Epithelial cell of proximal tubule (primary cell): ENCODE measurements around the gene ZCCHC4. TPM values are rescaled to one million over a fixed set of nuclear protein-coding genes. Genes with fewer than 3 reads are reported as not detected.

Source experiments
- DNase-seq: peaks from one replicate; pipeline ENCODE4 v3.0.0-alpha.2; 2011; ENCODE audit warnings: low read depth
- H3K4me3 ChIP-seq: 2 replicates; pipeline ENCODE4 v1.5.1; 2011; ENCODE audit warnings: low read depth, mild to moderate bottlenecking, low read length
- CTCF ChIP-seq: conservative IDR thresholded peaks from 2 replicates; pipeline ENCODE4 v1.5.1; 2012; ENCODE audit warnings: low read depth, mild to moderate bottlenecking, low read length
- total RNA-seq: library from RNA; depleted of rRNA; stranded (reverse); fragments of >200 nt; gene quantifications from 2 replicates; pipeline ENCODE4 v1.2.3, GENCODE V29; 2015

Gene ZCCHC4
- total RNA-seq, 1 donor from 2014 or later: 17.2 TPM

GRCh38 chr4:25291158-25291733, 21.3 kb upstream of the ZCCHC4 start:
- no peak overlapping the region for H3K4me3 ChIP-seq
- DNase-seq: no peak
- TF ChIP-seq CTCF: no peak

- TF ChIP-seq CTCF: no peak
- no peak for DNase-seq
- H3K4me3 ChIP-seq: no peak overlapping the region
These were observed 14.9 kb upstream of the ZCCHC4 start for GRCh38 chr4:25297528-25298242.

DNA sequence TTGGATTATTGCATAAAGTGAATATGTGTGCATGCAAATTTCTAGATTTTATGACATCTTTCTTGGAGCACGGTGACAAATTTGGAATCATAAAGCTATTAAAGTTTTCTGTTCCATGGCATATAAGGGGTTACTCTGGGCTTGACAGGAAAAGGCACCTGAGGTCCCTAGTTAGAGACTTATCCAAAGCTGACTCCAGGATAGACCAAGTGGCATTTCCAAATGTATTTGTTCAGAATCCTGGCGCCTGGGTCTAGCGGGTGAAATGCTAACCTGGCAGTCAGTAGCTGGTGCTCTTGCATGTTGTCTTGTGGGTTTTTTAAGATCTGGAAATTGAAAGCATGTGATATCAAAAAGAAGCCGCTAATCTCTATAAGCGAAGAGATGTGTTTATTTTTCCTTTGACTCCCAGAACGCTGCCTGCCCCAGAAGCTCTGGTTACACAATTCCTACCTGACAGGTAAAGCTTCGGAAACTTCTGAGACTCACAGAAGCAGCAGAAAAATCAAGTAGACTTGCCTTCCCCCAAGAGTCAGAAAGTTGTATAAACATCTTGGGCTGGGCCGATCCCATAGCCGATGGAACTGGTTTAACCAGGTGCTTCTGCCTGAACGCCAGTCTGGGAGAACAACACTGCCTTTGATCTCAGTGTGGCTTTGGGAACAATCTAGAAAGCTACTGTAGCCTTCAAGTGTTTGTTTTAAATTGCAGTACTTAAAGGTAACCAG, 12.9 kb upstream of the ZCCHC4 start:
- no peak for DNase-seq
- no peak for TF ChIP-seq CTCF
- H3K4me3 ChIP-seq: no peak overlapping the region

DNA sequence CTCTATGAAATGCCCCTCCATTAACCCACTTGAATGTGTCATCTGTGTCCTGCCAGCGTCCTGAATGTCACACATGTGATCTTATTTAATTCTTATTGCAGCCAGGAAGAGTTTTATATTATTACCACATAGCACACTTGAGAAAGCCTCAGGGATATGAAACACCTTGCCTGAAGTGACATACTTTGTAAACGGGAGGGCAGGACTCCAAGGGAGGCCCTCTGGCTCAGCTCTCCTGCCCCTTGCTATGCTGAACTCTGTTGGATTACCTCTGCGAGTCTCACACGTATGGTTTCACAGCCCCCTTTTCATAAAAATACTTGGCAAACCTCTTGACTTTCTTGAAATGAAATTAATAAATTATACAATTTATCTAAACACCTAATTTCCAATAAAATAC, 11.1 kb upstream of the ZCCHC4 start:
- no peak for TF ChIP-seq CTCF
- H3K4me3 ChIP-seq: no peak overlapping the region
- no peak for DNase-seq

GRCh38 chr4:25302626-25303025, 9.9 kb upstream of the ZCCHC4 start:
- DNase-seq: no peak
- H3K4me3 ChIP-seq: no peak overlapping the region
- TF ChIP-seq CTCF: no peak

- DNase-seq: no peak
- H3K4me3 ChIP-seq: no peak overlapping the region
- TF ChIP-seq CTCF: no peak
These were observed 9.0 kb upstream of the ZCCHC4 start for GRCh38 chr4:25303578-25303977.
